HEK293 (cell line): Measurements from ENCODE around the gene HMHB1.

Source experiments
- CTCF ChIA-PET: fragments of 350-600 bp; formaldehyde crosslinking; extraction: SDS; loops from one replicate; lab custom pipeline; 2021; ENCODE audit warnings: antibody characterized with exemption; lab: Yijun Ruan, JAX
- POLR2A ChIA-PET: fragments of 300-600 bp; formaldehyde crosslinking; extraction: SDS; loops from one replicate; lab custom pipeline; 2020; ENCODE audit warnings: antibody characterized with exemption, inconsistent platforms; lab: Yijun Ruan, JAX
- H3K27ac ChIP-seq: fragments of 200-500 bp; sonication (Bioruptor generic); 2 replicates; pipeline ENCODE4 v1.5.1; 2014; ENCODE audit warnings: low read depth, low read length, control low read depth, inconsistent platforms; ENCODE audit errors: extremely low read depth
- H3K36me3 ChIP-seq, 2 experiments: fragments of 200-500 bp in 1 of 2; sonication (Bioruptor generic) in 1 of 2; 1 replicate in 1 of 2; 2 replicates in 1 of 2; pipeline ENCODE4 v1.5.1; 2014 to 2017; ENCODE audit warnings: inconsistent platforms in 2 of 2, low read length in 2 of 2; ENCODE audit not compliant: control insufficient read depth in 2 of 2, insufficient read depth in 1 of 2
- H3K4me1 ChIP-seq: fragments of 200-500 bp; sonication (Bioruptor generic); 2 replicates; pipeline ENCODE4 v1.5.1; 2014; ENCODE audit warnings: mild to moderate bottlenecking, low read length, inconsistent platforms; ENCODE audit not compliant: control insufficient read depth, insufficient read depth
- H3K4me3 ChIP-seq: 2 replicates; pipeline ENCODE4 v1.5.1; 2011; ENCODE audit warnings: low read depth, mild to moderate bottlenecking, control low read depth, low read length, moderate library complexity
- H3K9me3 ChIP-seq: fragments of 200-500 bp; sonication (Bioruptor generic); 2 replicates; pipeline ENCODE4 v1.5.1; 2014; ENCODE audit warnings: low read depth, low read length, inconsistent platforms; ENCODE audit not compliant: control insufficient read depth, insufficient read depth
- INSM2 ChIP-seq: fragments of 450-650 bp; formaldehyde crosslinking; IDR thresholded peaks from 2 replicates; pipeline ENCODE4 v1.5.1; 2016; ENCODE audit warnings: missing biosample characterization, missing genetic modification characterization
- KLF7 ChIP-seq: fragments of 450-650 bp; formaldehyde crosslinking; IDR thresholded peaks from 2 replicates; pipeline ENCODE4 v1.5.1; 2016; ENCODE audit warnings: missing biosample characterization, missing genetic modification characterization, borderline replicate concordance
- MYNN ChIP-seq: fragments of 450-650 bp; formaldehyde crosslinking; IDR thresholded peaks from 2 replicates; pipeline ENCODE4 v1.5.1; 2016; ENCODE audit warnings: missing biosample characterization, missing genetic modification characterization, borderline replicate concordance
- OSR2 ChIP-seq: fragments of 450-650 bp; formaldehyde crosslinking; IDR thresholded peaks from 2 replicates; pipeline ENCODE4 v1.5.1; 2016; ENCODE audit warnings: missing biosample characterization, missing genetic modification characterization
- PRDM10 ChIP-seq: fragments of 450-650 bp; formaldehyde crosslinking; IDR thresholded peaks from 2 replicates; pipeline ENCODE4 v1.5.1; 2016; ENCODE audit warnings: missing biosample characterization, missing genetic modification characterization
- PRDM2 ChIP-seq: fragments of 450-650 bp; formaldehyde crosslinking; IDR thresholded peaks from 2 replicates; pipeline ENCODE4 v1.5.1; 2016; ENCODE audit warnings: missing biosample characterization, missing genetic modification characterization, borderline replicate concordance
- YY2 ChIP-seq: fragments of 450-650 bp; formaldehyde crosslinking; IDR thresholded peaks from 2 replicates; pipeline ENCODE4 v1.5.1; 2016; ENCODE audit warnings: missing biosample characterization, missing genetic modification characterization
- ZBTB10 ChIP-seq: fragments of 450-650 bp; formaldehyde crosslinking; IDR thresholded peaks from 2 replicates; pipeline ENCODE4 v1.5.1; 2016; ENCODE audit warnings: missing biosample characterization, missing genetic modification characterization
- ZFP3 ChIP-seq: fragments of 450-650 bp; formaldehyde crosslinking; IDR thresholded peaks from 2 replicates; pipeline ENCODE4 v1.5.1; 2016; ENCODE audit warnings: low read depth, missing biosample characterization, missing genetic modification characterization
- ZNF354C ChIP-seq: fragments of 450-650 bp; formaldehyde crosslinking; IDR thresholded peaks from 2 replicates; pipeline ENCODE4 v1.5.1; 2016; ENCODE audit warnings: missing biosample characterization, missing genetic modification characterization, low read depth, borderline replicate concordance
- ZNF394 ChIP-seq: fragments of 450-650 bp; formaldehyde crosslinking; IDR thresholded peaks from 2 replicates; pipeline ENCODE4 v1.5.1; 2016; ENCODE audit warnings: missing biosample characterization, missing genetic modification characterization, mild to moderate bottlenecking, moderate library complexity, borderline replicate concordance
- ZNF664 ChIP-seq: fragments of 450-650 bp; formaldehyde crosslinking; IDR thresholded peaks from 2 replicates; pipeline ENCODE4 v1.5.1; 2016; ENCODE audit warnings: missing biosample characterization, missing genetic modification characterization

The HMHB1 gene

GRCh38 chr5:143862271-143862670, 50.3 kb downstream of the HMHB1 start:
- H3K4me3 ChIP-seq: no peak overlapping the region
- ChIA-PET POLR2A (no interaction called here), CTCF (no interaction called here)
- H3K4me1 ChIP-seq: peaks cover 4% of the 10 kb centered on the region; the same call in 1 of the 2 replicates
- H3K36me3 ChIP-seq: no peaks in the 10 kb centered on the region
- no peaks in the 10 kb centered on the region for H3K9me3 ChIP-seq
- TF ChIP-seq MYNN (tag by site-specific recombination) (no peak), INSM2 (tag by site-specific recombination) (no peak), PRDM10 (no peak), OSR2 (tag by site-specific recombination) (no peak), YY2 (no peak), PRDM2 (tag by site-specific recombination) (no peak), KLF7 (no peak), ZNF664 (tag by site-specific recombination) (no peak), ZBTB10 (no peak), ZNF354C (tag by site-specific recombination) (no peak), ZFP3 (tag by site-specific recombination) (no peak), ZNF394 (tag by site-specific recombination) (no peak)
- no peak overlapping the region for H3K27ac ChIP-seq
